Stimulated activated CD8-positive, alpha-beta memory T cell treated with anti-CD3 and anti-CD28 coated beads, Interleukin-4, amount 100 ng/mL, for 48 hours (primary cell): ENCODE data around the gene OVOL3.

Experiments used
- DNase-seq: peaks from one replicate; pipeline ENCODE4 v3.0.0-alpha.2; 2020

Gene OVOL3

GRCh38 chr19:36136964-36137686, 26.2 kb downstream of the OVOL3 start:
- DNase-seq, result no peak

DNA sequence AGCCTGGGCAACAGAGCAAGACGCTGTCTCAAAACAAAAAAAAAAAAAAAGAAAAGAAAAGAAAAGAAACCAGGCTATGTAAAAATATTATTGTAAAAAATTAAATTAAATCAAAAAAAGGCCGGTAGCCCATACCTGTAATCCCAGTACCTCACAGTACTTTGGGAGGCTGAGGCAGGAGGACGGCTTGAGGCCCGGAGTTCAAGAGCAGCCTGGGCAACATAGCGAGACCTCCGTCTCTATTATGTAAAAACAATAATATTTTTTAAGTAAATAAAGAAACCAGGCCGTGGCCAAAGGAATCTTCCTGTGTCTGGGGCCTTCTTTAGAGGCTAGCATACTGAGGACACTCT, 28.2 kb downstream of the OVOL3 start:
- no peak for DNase-seq

GRCh38 chr19:36139473-36140303, 28.7 kb downstream of the OVOL3 start, which contains the start of gene CAPNS1:
Gene CAPNS1 (plus strand): TSS chr19:36140066. CDS start chr19:36141012, 946 bp downstream.
- DNase-seq, result peak; percentile 96

DNA sequence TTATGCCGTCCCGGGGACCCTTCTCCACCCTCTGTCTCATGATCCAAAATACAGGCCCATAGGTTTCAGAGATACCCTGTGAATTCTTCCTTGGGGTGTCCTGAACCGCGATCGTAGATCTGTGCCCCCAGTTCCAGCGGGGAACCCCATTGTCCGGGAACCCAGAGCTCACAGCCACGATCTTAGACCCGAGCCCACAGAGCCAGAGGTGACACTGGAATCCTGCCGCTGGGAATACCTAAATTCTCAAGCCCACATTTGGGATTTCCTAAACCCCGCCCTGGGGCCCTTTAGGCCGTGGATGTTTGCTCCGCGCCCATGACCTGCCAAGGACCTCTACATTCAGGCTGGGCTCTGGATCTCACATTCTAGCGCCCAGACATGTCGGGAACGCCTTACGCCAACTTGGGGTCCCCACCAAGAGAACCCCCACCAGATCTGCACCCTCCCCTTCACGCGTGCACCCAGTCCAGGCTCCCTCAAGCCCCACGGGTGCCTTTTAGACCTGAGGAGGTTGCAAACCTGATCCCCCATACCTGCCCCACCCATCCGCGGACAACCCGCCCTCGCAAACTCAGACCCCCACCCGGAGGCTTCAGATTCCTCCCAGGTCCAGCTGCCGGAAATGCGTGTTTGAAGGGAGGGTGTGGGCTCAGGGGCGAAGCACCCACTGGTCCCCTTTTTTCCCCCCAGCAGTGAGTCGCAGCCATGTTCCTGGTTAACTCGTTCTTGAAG, 29.5 kb downstream of the OVOL3 start:
- peak; percentile 70 for DNase-seq

- peak; percentile 98 for DNase-seq
These were observed 30.3 kb downstream of the OVOL3 start for GRCh38 chr19:36141039-36141927.

DNA sequence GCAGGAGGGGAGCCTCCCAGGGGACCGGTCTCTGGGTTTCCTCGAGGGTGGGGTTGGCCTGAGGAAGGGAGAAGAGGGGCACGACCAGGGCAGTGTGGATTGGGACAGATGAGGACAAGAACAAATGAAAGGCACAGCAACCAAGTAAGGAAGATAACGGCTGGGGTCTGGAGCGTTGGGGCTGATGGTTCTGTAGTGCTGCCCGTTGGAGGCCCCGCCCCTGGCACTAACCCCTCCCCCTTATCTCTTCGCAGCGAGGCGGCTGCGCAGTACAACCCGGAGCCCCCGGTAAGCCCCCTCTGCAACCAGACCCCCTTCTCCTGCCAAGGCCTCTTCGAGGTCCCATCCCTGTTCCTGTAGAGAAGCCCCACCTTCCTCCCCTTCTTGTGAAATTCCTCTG, 31.1 kb downstream of the OVOL3 start:
- no peak for DNase-seq

GRCh38 chr19:36142496-36142895, 31.6 kb downstream of the OVOL3 start:
- no peak for DNase-seq

DNA sequence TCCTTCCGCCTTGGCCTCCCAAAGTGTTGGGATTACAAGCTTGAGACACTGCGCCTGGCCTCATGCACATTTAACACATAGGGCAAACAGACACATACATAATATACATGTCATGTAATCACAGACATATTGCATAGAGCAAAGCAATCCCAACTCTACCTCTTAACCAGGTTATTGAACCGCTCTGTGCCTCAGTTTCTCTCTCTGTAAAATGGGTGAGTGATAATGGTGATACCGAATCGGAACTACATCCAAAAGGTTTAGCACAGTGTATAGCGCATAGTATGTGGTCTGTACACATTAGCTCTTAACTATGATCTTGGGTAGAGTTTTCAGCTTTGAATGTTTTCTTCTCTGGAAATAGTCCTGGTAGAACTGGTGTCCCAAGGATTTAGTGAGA, 33.7 kb downstream of the OVOL3 start:
- no peak for DNase-seq

GRCh38 chr19:36149673-36150406, 38.9 kb downstream of the OVOL3 start:
- DNase-seq, result no peak

GRCh38 chr19:36150586-36150985, 39.6 kb downstream of the OVOL3 start:
- no peak for DNase-seq

GRCh38 chr19:36151144-36152018, 40.4 kb downstream of the OVOL3 start:
- DNase-seq, result no peak

GRCh38 chr19:36152019-36152351, 41.0 kb downstream of the OVOL3 start:
- no peak for DNase-seq

DNA sequence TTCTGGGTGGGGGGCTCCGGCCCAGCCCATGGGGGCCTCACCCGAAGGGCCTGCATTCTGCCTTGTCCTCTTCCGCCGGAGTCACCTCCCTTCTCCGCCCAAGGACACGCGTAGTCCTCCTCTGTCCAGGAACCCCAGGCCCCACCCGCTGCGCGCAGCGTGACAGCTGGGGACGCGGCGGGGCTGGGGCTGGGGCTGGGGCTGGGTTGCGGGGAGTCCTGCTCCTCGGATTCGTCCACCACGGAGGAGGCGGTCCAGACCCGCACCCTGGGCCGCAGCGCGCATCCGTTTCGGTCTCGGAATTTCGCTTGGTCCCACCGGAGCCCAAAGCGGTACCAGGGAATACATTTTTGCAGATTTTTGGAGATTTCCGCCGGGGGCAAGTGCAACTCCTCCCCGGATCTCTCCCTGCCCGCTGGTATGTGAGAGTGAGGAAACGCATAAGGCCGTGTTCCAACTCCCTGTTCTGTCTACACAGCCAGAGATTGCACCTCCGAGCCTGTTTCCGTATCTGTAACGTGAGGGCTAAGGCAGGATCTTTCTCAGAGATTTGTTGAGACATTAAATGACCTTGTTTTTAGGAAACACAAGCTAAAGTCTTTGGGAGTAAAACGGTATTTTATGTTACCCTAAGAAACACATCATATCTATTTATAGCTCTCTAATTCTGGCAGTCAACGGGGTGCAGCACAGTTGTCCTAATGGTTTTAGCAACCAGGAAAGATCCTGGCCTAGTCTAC, 41.6 kb downstream of the OVOL3 start, which contains the start of gene COX7A1:
TSS of gene COX7A1 (minus strand) at position 96 of the 740 bp plus-strand sequence. CDS start at position 56, 40 bp downstream.
- no peak for DNase-seq

- DNase-seq, result no peak
These were observed 42.2 kb downstream of the OVOL3 start for GRCh38 chr19:36153126-36153525.

- no peak for DNase-seq
These were observed 50.1 kb downstream of the OVOL3 start for GRCh38 chr19:36160821-36161596.
